Motor neuron (in vitro differentiated cells): ENCODE results near the gene FAAH. TPM values are rescaled to one million over a fixed set of nuclear protein-coding genes. Genes with fewer than 3 reads are reported as not detected.

Experiments
- ATAC-seq, 8 experiments: fragments of 200-7000 bp; cut with Tn5 transposase; replicated peaks in 6 of 8; 2 replicates each; pipeline ENCODE4 v1.8.0; 2021; ENCODE audit warnings: mild to moderate bottlenecking in 8 of 8, moderate library complexity in 8 of 8
- H3K27ac ChIP-seq, 2 donors: fragments of 250-450 bp; sonication (Bioruptor Pico); 2 replicates each; pipeline ENCODE4 v1.9.0; 2021; ENCODE audit warnings: antibody characterized with exemption in 2 of 2, mild to moderate bottlenecking in 2 of 2, moderate library complexity in 1 of 2
- H3K4me1 ChIP-seq, 2 donors: fragments of 250-450 bp; sonication (Bioruptor Pico); replicated peaks in 1 of 2; 2 replicates each; pipeline ENCODE4 v1.6.1; 2021; ENCODE audit warnings: antibody characterized with exemption in 2 of 2, mild to moderate bottlenecking in 2 of 2, moderate library complexity in 1 of 2
- H3K4me3 ChIP-seq, 5 donors: fragments of 250-450 bp; sonication (Bioruptor Pico); 2 replicates each; pipeline ENCODE4 v1.9.0; 2021; ENCODE audit warnings: antibody characterized with exemption in 5 of 5, mild to moderate bottlenecking in 5 of 5, moderate library complexity in 4 of 5
- WGBS, 10 experiments: fragments of 450-650 bp; shearing (Covaris generic); methylation state at CpG; one replicate each; pipeline ENCODE4 v1.0.0; 2022; 5-methylcytosine and 5-hydroxymethylcytosine counted together
- in situ Hi-C, 9 experiments: fragments of 400-800 bp; cut with MboI; loops; one replicate each; pipeline ENCODE4 v1.15.0; 2021; ENCODE audit warnings: low sequenced_read_pairs in 9 of 9, low pct_unique_long_range_greater_than_20kb in 2 of 9; ENCODE audit not compliant: unreplicated experiment in 9 of 9
- total RNA-seq, 8 experiments: library from RNA; unstranded; fragments of 300-600 nt; gene quantifications; 2 replicates each; pipeline versions ENCODE4 v1.2.3 to v1.2.4, GENCODE V29; 2022

Gene FAAH
- total RNA-seq, 8 experiments from 2014 or later: 1.7 to 10.5 (median 8.3) TPM

- no peaks in the 10 kb centered on the region for H3K4me1 ChIP-seq
- in situ Hi-C loops: no loop called here
- H3K4me3 ChIP-seq: no peak overlapping the region
- no peak overlapping the region for H3K27ac ChIP-seq
- ATAC-seq: no peak
- WGBS, 10 experiments: 89 to 100% (median 95%) methylated on average over 1 to 3 of the region's 3 CpGs
These were observed 23.9 kb upstream of the FAAH start for GRCh38 chr1:46370214-46370633.

- ATAC-seq: peak in 3 of 8 experiments; percentile 33 to 64 (median 33)
- WGBS, 10 experiments: 89 to 100% (median 100%) methylated on average over 1 of the region's 1 CpG; no CpG with 5 or more reads in 7 of the 10 experiments
- Histone ChIP-seq H3K4me3 (no peak overlapping the region), H3K27ac (no peak overlapping the region), H3K4me1 (no peaks in the 10 kb centered on the region)
- in situ Hi-C loops: no loop called here
These were observed 21.7 kb upstream of the FAAH start for GRCh38 chr1:46372431-46372830.

GRCh38 chr1:46379996-46380395, 14.1 kb upstream of the FAAH start:
- no peaks in the 10 kb centered on the region for H3K4me1 ChIP-seq
- H3K4me3 ChIP-seq: no peak overlapping the region
- WGBS, 10 experiments: 86 to 100% (median 89%) methylated on average over 1 of the region's 1 CpG; no CpG with 5 or more reads in 7 of the 10 experiments
- H3K27ac ChIP-seq: no peak overlapping the region
- peak in 1 of 8 experiments; percentile 21 for ATAC-seq
- in situ Hi-C loops: no loop called here

- Histone ChIP-seq H3K27ac (no peak overlapping the region), H3K4me1 (no peaks in the 10 kb centered on the region), H3K4me3 (no peak overlapping the region)
- in situ Hi-C loops: no loop called here
- no peak for ATAC-seq
These were observed 13.6 kb upstream of the FAAH start for GRCh38 chr1:46380508-46380907.

GRCh38 chr1:46393510-46393909, 607 bp upstream of the FAAH start:
- Histone ChIP-seq H3K27ac (no peak overlapping the region), H3K4me3 (no peak overlapping the region), H3K4me1 (peaks cover 3 to 7% of the 10 kb centered on the region in 2 donors)
- 30 to 95% (median 83%) methylated on average over 4 to 12 of the region's 12 CpGs; no CpG with 5 or more reads in 1 of the 10 experiments for WGBS, 10 experiments
- in situ Hi-C loops: no loop called here
- ATAC-seq: no peak

GRCh38 chr1:46394872-46395465, 852 bp downstream of the FAAH start:
- Histone ChIP-seq H3K4me3 (peak overlapping the region; percentile 43 to 67 (median 50)), H3K4me1 (peaks cover 3 to 7% of the 10 kb centered on the region in 2 donors), H3K27ac (no peak overlapping the region)
- in situ Hi-C loops: no loop called here
- WGBS, 10 experiments: 0 to 70% (median 41%) methylated on average over 4 to 17 of the region's 17 CpGs; no CpG with 5 or more reads in 1 of the 10 experiments
- no peak for ATAC-seq

GRCh38 chr1:46396441-46397398, 2.6 kb downstream of the FAAH start:
- Histone ChIP-seq H3K4me3 (no peak overlapping the region), H3K4me1 (peaks cover 3 to 7% of the 10 kb centered on the region in 2 donors), H3K27ac (no peak overlapping the region)
- WGBS, 10 experiments: 0 to 92% (median 65%) methylated on average over 1 to 9 of the region's 10 CpGs; no CpG with 5 or more reads in 1 of the 10 experiments
- ATAC-seq: peak in 1 of 8 experiments; percentile 47
- in situ Hi-C loops: no loop called here

- no peak overlapping the region for H3K4me3 ChIP-seq
- WGBS, 10 experiments: 28 to 100% (median 68%) methylated on average over 1 to 9 of the region's 9 CpGs; no CpG with 5 or more reads in 1 of the 10 experiments
- H3K4me1 ChIP-seq: peaks cover 3 to 7% of the 10 kb centered on the region in 2 donors
- H3K27ac ChIP-seq: no peak overlapping the region
- in situ Hi-C loops: no loop called here
- ATAC-seq: peak in 1 of 8 experiments; percentile 20
These were observed 5.2 kb downstream of the FAAH start for GRCh38 chr1:46399307-46399706.

- 20 to 73% (median 60%) methylated on average over 1 to 3 of the region's 4 CpGs; no CpG with 5 or more reads in 5 of the 10 experiments for WGBS, 10 experiments
- in situ Hi-C loops: no loop called here
- ATAC-seq: peak in 1 of 8 experiments; percentile 5
These were observed 6.3 kb downstream of the FAAH start for GRCh38 chr1:46400421-46400820.

GRCh38 chr1:46401154-46401913, 7.2 kb downstream of the FAAH start:
- Histone ChIP-seq H3K4me1 (no peaks in the 10 kb centered on the region), H3K27ac (no peak overlapping the region), H3K4me3 (no peak overlapping the region)
- in situ Hi-C loops: no loop called here
- 28 to 100% (median 71%) methylated on average over 1 to 6 of the region's 6 CpGs; no CpG with 5 or more reads in 4 of the 10 experiments for WGBS, 10 experiments
- no peak for ATAC-seq

More at GRCh38 chr1:46400421-46400820, 6.3 kb downstream of the FAAH start:
- Histone ChIP-seq H3K4me3 (no peak overlapping the region), H3K27ac (no peak overlapping the region), H3K4me1 (no peaks in the 10 kb centered on the region)

GRCh38 chr1:46401964-46402626, 8.0 kb downstream of the FAAH start:
- WGBS, 10 experiments: 40 to 84% (median 65%) methylated on average over 2 to 7 of the region's 10 CpGs; no CpG with 5 or more reads in 5 of the 10 experiments
- Histone ChIP-seq H3K4me1 (peaks cover 0 to 4% of the 10 kb centered on the region in 2 donors), H3K27ac (no peak overlapping the region), H3K4me3 (no peak overlapping the region)
- in situ Hi-C loops: no loop called here
- peak in 6 of 8 experiments; percentile 15 to 85 (median 67) for ATAC-seq

- Histone ChIP-seq H3K27ac (no peak overlapping the region), H3K4me1 (peaks cover 0 to 4% of the 10 kb centered on the region in 2 donors), H3K4me3 (no peak overlapping the region)
- ATAC-seq: no peak
- 60 to 100% (median 64%) methylated on average over 1 to 5 of the region's 5 CpGs; no CpG with 5 or more reads in 3 of the 10 experiments for WGBS, 10 experiments
- in situ Hi-C loops: no loop called here
These were observed 9.8 kb downstream of the FAAH start for GRCh38 chr1:46403916-46404315.
